Brain pericyte (primary cell): ENCODE measurements around the gene C20orf96.
A peak's percentile ranks its signal among the peaks of the same experiment; 100 is the strongest.

Experiments
- DNase-seq: peaks from one replicate; pipeline ENCODE4 v3.0.0-alpha.2; 2012; ENCODE audit warnings: low read depth, low spot score

The C20orf96 gene

GRCh38 chr20:312067-312466 is 21.5 kb upstream of the C20orf96 start:
- DNase-seq: no peak

- DNase-seq: no peak
Observed at GRCh38 chr20:311609-312008, 21.1 kb upstream of the C20orf96 start.

GRCh38 chr20:310645-311044 is 20.1 kb upstream of the C20orf96 start:
- no peak for DNase-seq

- peak; percentile 96 for DNase-seq
Observed at GRCh38 chr20:309841-310644, 19.5 kb upstream of the C20orf96 start.

- no peak for DNase-seq
Observed at GRCh38 chr20:309306-309840, 18.8 kb upstream of the C20orf96 start.

GRCh38 chr20:308427-309038 is 18.0 kb upstream of the C20orf96 start:
- no peak for DNase-seq

- DNase-seq: no peak
Observed at GRCh38 chr20:305745-306144, 15.2 kb upstream of the C20orf96 start.

- DNase-seq: no peak
Observed at GRCh38 chr20:301886-302848, 11.6 kb upstream of the C20orf96 start.

- no peak for DNase-seq
Observed at GRCh38 chr20:300345-300990, 9.9 kb upstream of the C20orf96 start.

GRCh38 chr20:298776-299391 is 8.3 kb upstream of the C20orf96 start:
- no peak for DNase-seq

- no peak for DNase-seq
Observed at GRCh38 chr20:297925-298775, 7.6 kb upstream of the C20orf96 start.

- peak; percentile 89 for DNase-seq
Observed at GRCh38 chr20:297098-297924, 6.8 kb upstream of the C20orf96 start, which contains the start of gene ZCCHC3. TSS of gene ZCCHC3 (plus strand) at chr20:297570. CDS start at chr20:297587, 17 bp downstream.

GRCh38 chr20:295804-296203 is 5.3 kb upstream of the C20orf96 start:
- no peak for DNase-seq

- no peak for DNase-seq
Observed at GRCh38 chr20:294602-295001, 4.1 kb upstream of the C20orf96 start.

GRCh38 chr20:289693-290083 is 862 bp downstream of the C20orf96 start:
- DNase-seq: no peak

- DNase-seq: no peak
Observed at GRCh38 chr20:288956-289692, 1.4 kb downstream of the C20orf96 start.

- DNase-seq: no peak
Observed at GRCh38 chr20:286508-286907, 4.0 kb downstream of the C20orf96 start.

GRCh38 chr20:284172-284571 is 6.4 kb downstream of the C20orf96 start:
- no peak for DNase-seq
